Right lung (tissue), 5 donors: ENCODE measurements around the gene UNC5B. TPM values are rescaled to one million over a fixed set of nuclear protein-coding genes. Genes with fewer than 3 reads are reported as not detected.

Source experiments
- DNase-seq, 2 donors: peaks; one replicate each; pipeline ENCODE4 v3.0.0-alpha.2; 2013
- polyA plus RNA-seq, 5 donors: library from polyadenylated mRNA; unstranded; fragments of 120-200 nt; gene quantifications; one replicate each; pipeline versions ENCODE4 v1.2.1 to v1.2.3, GENCODE V29; 2013; ENCODE audit warnings: inconsistent platforms in 1 of 5, low replicate concordance in 1 of 5; ENCODE audit not compliant: insufficient read length in 5 of 5, insufficient read depth in 1 of 5

The UNC5B gene
- polyA plus RNA-seq, 5 donors = 19.4 to 21.0 (median 19.4) TPM

GRCh38 chr10:71316056-71316785 is 103.9 kb downstream of the UNC5B start:
- no peak for DNase-seq

- DNase-seq = no peak
Observed at GRCh38 chr10:71316786-71317160, 104.4 kb downstream of the UNC5B start.

GRCh38 chr10:71317739-71318138 is 105.4 kb downstream of the UNC5B start:
- DNase-seq = no peak

- DNase-seq = peak; percentile 78 to 84
Observed at GRCh38 chr10:71319042-71319799, 106.9 kb downstream of the UNC5B start, which contains the start of gene SLC29A3. TSS of gene SLC29A3 (plus strand) at chr10:71319259. CDS start at chr10:71319310, 51 bp downstream.

- no peak for DNase-seq
Observed at GRCh38 chr10:71319800-71320392, 107.5 kb downstream of the UNC5B start.

GRCh38 chr10:71320592-71320991 is 108.2 kb downstream of the UNC5B start:
- no peak for DNase-seq

GRCh38 chr10:71321386-71321785 is 109.0 kb downstream of the UNC5B start:
- no peak for DNase-seq

GRCh38 chr10:71323407-71323806 is 111.0 kb downstream of the UNC5B start:
- no peak for DNase-seq

- DNase-seq = no peak
Observed at GRCh38 chr10:71324743-71325142, 112.4 kb downstream of the UNC5B start.

GRCh38 chr10:71325267-71325666 is 112.9 kb downstream of the UNC5B start:
- DNase-seq = no peak

GRCh38 chr10:71326464-71326881 is 114.1 kb downstream of the UNC5B start:
- no peak for DNase-seq

- no peak for DNase-seq
Observed at GRCh38 chr10:71330789-71331404, 118.5 kb downstream of the UNC5B start.

- DNase-seq = no peak
Observed at GRCh38 chr10:71331736-71332135, 119.4 kb downstream of the UNC5B start.

GRCh38 chr10:71332466-71332865 is 120.1 kb downstream of the UNC5B start:
- no peak for DNase-seq

- DNase-seq = no peak
Observed at GRCh38 chr10:71333129-71333887, 120.9 kb downstream of the UNC5B start.

GRCh38 chr10:71334221-71334791 is 121.9 kb downstream of the UNC5B start:
- no peak for DNase-seq

- DNase-seq = no peak
Observed at GRCh38 chr10:71335173-71335708, 122.9 kb downstream of the UNC5B start.

- no peak for DNase-seq
Observed at GRCh38 chr10:71336632-71337031, 124.3 kb downstream of the UNC5B start.

GRCh38 chr10:71337219-71337701 is 124.9 kb downstream of the UNC5B start:
- DNase-seq = no peak

- DNase-seq = no peak
Observed at GRCh38 chr10:71338728-71339495, 126.5 kb downstream of the UNC5B start.
